GM18517 (cell line): ENCODE measurements around the gene SLFN14.
"Not testable (repeated sequence)": the region's sequence is repeated elsewhere in the genome, so short reads cannot be mapped to it uniquely, and the experiment has no call there.

Experiments used
- ATAC-seq: cut with Tn5 transposase; IDR thresholded peaks from one replicate; pipeline ENCODE4 v1.9.1; 2021; ENCODE audit warnings: mild to moderate bottlenecking, moderate library complexity; ENCODE audit not compliant: unreplicated experiment

SLFN14 gene

GRCh38 chr17:35560703-35561102 lies at the start of gene SLFN14:
Gene SLFN14, minus strand, starts transcription at chr17:35560819. Its CDS starts 2,757 bp downstream, at chr17:35558062.
- ATAC-seq: no peak

GRCh38 chr17:35609831-35610230 lies 49.2 kb upstream of the SLFN14 start:
- no peak for ATAC-seq

DNA sequence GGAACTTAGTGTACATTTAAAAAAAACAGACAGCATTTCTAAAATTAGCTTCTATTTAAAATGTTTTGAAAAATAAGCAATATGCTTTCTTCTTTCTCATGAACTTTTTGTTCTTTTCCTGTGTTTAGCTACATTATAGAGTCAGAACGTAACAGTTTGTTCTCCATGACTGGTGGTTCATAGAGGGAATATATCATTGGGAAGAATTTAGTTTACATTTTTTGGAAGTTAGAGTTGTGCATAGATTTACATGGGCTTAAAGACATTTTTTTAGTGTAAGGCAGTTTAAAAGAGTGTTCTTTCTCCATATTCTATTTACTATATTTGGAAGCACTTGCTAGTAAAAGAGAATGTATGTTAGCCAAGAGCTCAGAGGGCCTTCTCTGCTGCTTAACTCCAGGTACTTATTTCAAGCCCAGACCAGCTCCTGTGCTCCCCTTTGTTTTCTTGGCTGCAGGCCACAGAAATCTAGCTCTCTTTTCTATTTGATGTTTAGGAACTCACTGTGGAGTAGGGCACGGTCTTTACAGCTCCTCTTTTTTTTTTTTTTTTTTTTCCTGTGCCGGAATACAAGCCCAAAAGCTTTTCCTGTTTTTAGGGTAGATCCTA lies 46.7 kb upstream of the SLFN14 start:
- ATAC-seq: no peak

DNA sequence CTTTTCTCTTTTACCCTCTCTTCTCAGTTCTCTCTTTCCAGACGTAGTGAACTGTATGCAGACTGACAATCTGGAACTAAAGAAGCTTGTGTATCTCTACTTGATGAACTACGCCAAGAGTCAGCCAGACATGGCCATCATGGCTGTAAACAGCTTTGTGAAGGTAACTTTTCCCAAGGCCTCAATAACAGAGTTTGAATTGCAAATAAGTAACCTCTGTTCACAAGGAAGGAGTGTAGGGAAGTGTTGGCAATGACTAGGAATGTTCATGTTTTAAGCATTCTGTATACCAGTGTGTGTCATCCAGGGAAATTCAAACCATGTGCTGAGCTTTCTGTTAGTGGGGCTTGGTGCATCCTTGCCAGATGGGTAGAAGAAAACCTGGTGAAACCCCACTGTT lies 45.1 kb upstream of the SLFN14 start:
- ATAC-seq: no peak

DNA sequence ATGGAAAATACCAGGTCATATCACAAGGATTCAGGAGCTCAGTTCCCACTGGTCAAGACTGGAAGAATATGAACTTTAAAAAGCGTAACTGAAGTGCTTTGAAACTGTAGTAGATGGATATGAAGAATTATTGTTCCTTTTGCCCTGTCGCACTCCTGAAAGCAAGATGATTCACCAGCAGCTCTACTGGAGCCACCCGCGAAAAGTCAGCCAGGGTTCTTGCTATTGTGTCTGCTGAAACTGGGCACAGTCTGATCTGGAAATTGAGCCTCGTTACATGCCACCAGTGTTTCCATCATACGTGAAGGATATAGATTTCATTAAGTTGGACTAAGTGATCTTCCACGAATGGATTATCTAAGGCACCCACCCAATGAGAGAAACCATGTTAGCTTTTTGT lies 43.1 kb upstream of the SLFN14 start:
- no peak for ATAC-seq

DNA sequence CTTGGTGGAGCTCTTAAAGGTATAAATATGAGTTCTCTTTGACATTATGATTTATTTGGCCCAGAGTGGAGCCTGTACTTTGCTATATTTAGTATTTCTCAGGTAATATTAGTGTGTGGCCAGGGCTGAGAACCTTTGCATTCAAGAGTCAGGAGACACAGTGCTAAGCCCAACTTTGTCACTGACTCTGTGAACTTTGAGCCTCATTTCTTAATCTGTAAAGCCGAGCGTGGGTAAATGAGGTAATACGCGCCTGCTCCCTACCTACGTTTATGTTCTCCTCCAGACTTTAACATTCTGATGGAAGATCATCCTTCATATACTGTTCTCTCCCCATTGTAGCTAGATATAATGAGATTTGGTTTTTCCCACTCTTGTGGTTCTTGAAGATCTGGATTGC lies 37.0 kb upstream of the SLFN14 start:
- no peak for ATAC-seq

GRCh38 chr17:35596530-35597233 lies 36.1 kb upstream of the SLFN14 start:
- ATAC-seq: no peak

GRCh38 chr17:35596072-35596471 lies 35.5 kb upstream of the SLFN14 start:
- no peak for ATAC-seq

- no peak for ATAC-seq
Observed at GRCh38 chr17:35588196-35588920, 27.7 kb upstream of the SLFN14 start.

DNA sequence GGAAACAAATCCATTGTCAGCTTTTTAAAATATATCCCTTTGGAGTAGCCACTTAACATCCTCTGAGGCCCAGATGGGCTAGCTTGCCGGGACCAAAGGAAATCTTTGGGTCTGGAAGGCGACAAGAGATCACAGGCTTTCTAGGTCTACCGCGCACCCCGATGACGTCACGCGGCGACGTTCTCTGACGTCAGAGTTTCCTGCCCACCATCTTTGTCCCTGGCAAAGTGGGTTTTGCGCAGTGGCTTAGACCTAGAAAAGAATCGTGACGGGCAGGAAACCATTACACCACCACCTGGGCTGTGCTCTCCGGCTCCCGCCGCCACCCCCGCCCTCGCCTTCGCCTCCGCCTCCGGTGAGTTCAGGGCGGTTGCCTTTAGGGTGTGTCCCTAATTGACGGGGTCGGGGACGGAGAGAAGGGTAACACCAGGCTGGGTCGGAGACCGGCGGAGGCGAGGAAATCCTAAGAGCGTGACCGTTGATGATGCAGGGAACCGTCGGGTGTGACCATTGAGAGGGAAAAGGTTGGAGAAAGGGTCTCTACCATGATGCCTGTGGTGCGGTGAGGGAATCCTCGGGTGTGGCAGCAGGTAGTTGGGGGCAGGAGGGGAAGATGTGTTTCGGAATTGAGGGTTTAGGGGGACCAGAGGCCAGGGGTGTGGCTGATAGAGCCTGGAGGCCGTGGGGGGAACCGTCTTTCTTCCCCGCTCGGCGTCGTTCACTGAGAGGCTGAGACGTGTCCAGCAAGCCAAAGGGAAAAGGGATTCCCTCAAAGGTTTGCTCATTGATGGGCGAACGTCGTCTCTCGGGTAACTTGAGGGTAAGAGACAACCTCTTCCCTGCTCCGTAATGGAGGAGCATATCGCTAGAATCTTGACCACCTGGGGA lies 26.7 kb upstream of the SLFN14 start, which contains the start of gene AP2B1:
TSS of gene AP2B1 (plus strand) at position 249 of the 888 bp plus-strand sequence. CDS start 6,709 bp downstream, outside the sequence.
- ATAC-seq: peak; percentile 83

- ATAC-seq: no peak
Observed at GRCh38 chr17:35586569-35587073, 26.0 kb upstream of the SLFN14 start.

DNA sequence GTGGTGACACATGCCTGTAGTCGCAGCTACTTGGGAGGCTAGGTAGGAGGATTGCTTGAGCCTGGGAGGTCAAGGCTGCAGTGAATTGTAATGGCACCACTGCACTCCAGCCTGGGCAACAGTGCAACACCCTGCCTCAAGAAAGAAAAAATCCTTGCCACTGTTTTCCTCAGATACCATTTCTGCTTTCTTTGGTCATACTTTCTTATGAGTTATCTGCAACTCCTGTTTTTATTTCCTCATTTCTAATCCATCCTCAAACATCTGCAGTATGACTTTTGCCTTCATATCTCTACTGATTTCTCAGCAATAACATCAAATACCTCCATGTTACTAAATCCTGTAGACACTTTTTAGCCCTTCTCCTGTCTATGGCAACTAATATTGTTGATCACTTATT lies 23.4 kb upstream of the SLFN14 start:
- no peak for ATAC-seq

DNA sequence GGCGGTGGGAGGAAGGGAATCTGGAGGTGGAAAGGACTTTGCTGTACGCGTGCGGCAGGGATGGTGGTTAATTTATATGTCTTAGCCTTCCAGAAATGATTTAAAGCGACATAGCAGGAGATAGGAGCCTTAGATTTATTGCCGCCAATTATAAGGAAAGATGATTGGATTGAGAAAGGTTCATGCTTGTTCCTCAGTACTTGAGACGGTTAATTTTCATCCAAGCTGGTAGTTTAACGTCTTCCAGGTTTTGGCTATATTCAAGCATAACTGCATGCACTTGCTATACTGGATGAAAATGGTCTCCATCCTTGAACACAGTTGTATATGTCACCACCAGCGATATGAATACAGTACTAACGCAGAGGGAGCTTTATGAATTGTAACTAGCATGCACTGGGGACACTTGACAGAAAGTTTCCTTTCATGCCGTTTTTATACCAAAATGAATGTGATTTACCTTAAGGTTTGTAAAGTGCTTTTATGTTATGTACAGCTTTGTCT lies 18.4 kb upstream of the SLFN14 start:
- ATAC-seq: no peak

- ATAC-seq: peak; percentile 82
Observed at GRCh38 chr17:35578197-35578928, 17.7 kb upstream of the SLFN14 start, which contains the start of gene PEX12. Gene PEX12, minus strand, starts transcription at chr17:35578571. Its CDS starts 550 bp downstream, at chr17:35578021.

- ATAC-seq: no peak
Observed at GRCh38 chr17:35577830-35578196, 17.2 kb upstream of the SLFN14 start.

GRCh38 chr17:35575759-35576158 lies 15.1 kb upstream of the SLFN14 start:
- ATAC-seq: no peak

DNA sequence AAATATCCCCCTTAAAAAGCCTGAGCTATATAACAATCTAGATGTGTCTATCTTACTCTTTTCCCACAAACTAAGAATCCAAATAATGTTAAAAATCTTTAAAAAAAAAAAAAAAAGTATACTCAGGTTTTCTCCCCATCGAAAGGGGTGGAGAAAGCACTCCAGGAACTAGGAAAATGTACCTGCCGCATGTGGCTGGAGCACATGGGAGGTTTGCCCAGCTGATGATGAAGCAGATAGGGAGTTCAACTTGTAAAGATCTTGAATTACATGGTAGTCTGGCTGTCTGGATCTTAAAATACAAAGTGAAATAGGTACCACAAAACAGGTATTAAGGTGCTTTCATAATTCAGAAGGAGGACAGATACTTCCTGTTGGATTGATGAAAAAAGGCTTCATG lies 8.8 kb upstream of the SLFN14 start:
- ATAC-seq: no peak

DNA sequence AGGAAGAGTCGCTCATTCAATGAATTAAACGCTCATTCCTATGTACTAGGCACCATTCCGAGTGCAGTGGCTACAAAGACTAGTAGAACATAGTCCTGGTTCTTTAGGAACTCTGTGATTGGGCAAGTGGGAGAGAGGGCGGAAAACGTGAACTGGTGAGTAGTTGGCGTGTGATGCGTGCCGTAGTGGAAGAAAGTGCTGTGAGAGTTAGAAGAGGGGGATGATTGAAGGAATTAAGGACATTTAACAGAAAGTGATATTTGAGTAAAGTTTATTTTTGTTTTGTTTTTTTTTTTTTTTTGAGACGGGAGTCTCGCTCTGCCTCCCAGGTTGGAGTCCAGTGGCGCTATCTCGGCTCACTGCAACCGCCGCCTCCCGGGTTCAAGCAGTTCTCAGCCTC lies 7.9 kb upstream of the SLFN14 start:
- no peak for ATAC-seq

- no peak for ATAC-seq
Observed at GRCh38 chr17:35566968-35567367, 6.3 kb upstream of the SLFN14 start.

DNA sequence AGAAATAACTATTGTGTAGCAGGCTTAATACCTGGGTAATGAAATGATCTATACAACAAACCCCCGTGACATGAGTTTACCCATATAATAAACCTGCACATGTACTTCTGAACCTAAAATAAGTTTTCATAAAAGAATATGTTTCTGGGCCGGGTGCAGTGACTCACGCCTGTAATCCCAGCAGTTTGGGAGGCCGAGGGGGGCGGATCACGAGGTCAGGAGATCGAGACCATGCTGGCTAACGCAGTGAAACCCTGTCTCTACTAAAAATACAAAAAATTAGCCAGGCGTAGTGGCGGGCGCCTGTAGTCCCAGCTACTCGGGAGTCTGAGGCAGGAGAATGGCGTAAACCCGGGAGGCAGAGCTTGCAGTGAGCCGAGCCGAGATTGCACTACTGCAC lies 2.6 kb upstream of the SLFN14 start:
- not testable (repeated sequence) for ATAC-seq
